ENCODE measurements around the gene SLC41A3.
"Not testable (repeated sequence)": the region's sequence is repeated elsewhere in the genome, so short reads cannot be mapped to it uniquely, and the experiment has no call there.

DNA sequence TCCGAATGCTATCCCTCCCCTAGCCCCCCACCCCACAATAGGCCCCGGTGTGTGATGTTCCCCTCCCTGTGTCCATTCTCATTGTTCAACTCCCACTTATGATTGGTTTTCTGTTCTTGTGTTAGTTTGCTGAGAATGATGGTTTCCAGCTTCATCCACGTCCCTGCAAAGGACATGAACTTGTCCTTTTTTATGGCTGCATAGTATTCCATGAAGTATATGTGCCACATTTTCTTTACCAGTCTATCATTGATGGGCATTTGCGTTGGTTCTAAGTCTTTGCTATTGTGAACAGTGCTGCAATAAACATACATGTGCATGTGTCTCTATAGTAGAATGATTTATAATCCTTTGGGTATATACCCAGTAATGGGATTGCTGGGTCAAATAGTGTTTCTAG is 126.9 kb downstream of the SLC41A3 start:
- TF ChIP-seq, protein P1, sequence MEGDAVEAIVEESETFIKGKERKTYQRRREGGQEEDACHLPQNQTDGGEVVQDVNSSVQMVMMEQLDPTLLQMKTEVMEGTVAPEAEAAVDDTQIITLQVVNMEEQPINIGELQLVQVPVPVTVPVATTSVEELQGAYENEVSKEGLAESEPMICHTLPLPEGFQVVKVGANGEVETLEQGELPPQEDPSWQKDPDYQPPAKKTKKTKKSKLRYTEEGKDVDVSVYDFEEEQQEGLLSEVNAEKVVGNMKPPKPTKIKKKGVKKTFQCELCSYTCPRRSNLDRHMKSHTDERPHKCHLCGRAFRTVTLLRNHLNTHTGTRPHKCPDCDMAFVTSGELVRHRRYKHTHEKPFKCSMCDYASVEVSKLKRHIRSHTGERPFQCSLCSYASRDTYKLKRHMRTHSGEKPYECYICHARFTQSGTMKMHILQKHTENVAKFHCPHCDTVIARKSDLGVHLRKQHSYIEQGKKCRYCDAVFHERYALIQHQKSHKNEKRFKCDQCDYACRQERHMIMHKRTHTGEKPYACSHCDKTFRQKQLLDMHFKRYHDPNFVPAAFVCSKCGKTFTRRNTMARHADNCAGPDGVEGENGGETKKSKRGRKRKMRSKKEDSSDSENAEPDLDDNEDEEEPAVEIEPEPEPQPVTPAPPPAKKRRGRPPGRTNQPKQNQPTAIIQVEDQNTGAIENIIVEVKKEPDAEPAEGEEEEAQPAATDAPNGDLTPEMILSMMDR (IDR thresholded peaks at IDR 0.05; ENCODE audit: low read length): not testable (repeated sequence)
- not testable (repeated sequence) for TF ChIP-seq EZH2 (IDR thresholded peaks at IDR 0.05; ENCODE audit: borderline replicate concordance, low read length)
